HG02870 (cell line): ENCODE data around the gene ANKZF1.
A peak's percentile ranks its signal among the peaks of the same experiment; 100 is the strongest.
"Not testable (repeated sequence)": the region's sequence is repeated elsewhere in the genome, so short reads cannot be mapped to it uniquely, and the experiment has no call there.

ENCODE experiments used
- ATAC-seq: cut with Tn5 transposase; IDR thresholded peaks from one replicate; pipeline ENCODE4 v1.9.1; 2021; ENCODE audit warnings: mild to moderate bottlenecking, moderate library complexity; ENCODE audit not compliant: unreplicated experiment

ANKZF1 gene

GRCh38 chr2:219253753-219254589 is 24.4 kb downstream of the ANKZF1 start, which contains the start of gene TUBA4A:
Gene TUBA4A, minus strand, starts transcription at chr2:219253918. Its CDS starts 60 bp downstream, at chr2:219253858.
- ATAC-seq: peak; percentile 60

GRCh38 chr2:219254590-219255201 is 25.1 kb downstream of the ANKZF1 start:
- peak; percentile 23 for ATAC-seq

GRCh38 chr2:219258942-219259341 is 29.3 kb downstream of the ANKZF1 start:
- ATAC-seq: not testable (repeated sequence)

GRCh38 chr2:219261024-219261855 is 31.6 kb downstream of the ANKZF1 start:
- ATAC-seq: no peak

DNA sequence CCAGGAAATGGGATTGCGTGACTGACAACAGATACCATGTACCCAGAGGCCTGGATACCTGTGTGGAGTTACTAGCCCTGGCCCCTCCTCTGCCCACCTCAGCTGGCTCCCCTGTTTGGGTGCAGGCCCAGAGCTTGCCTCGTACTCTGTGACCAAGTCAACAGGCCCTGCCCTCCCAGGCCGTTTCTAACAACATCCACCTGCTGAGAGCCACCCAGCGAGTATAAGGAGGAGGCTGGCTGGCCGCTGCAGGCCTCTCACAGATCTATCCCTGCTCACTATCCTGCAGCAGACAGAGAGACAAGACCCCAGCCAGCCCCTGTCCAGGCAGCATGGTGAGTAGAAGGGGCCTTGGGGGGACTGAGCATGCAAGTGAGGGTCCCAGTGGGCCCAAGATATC is 36.6 kb downstream of the ANKZF1 start:
- no peak for ATAC-seq

- no peak for ATAC-seq
Measured at GRCh38 chr2:219266886-219267285, 37.3 kb downstream of the ANKZF1 start.

- ATAC-seq: no peak
Measured at GRCh38 chr2:219268294-219268693, 38.7 kb downstream of the ANKZF1 start.

- ATAC-seq: no peak
Measured at GRCh38 chr2:219269362-219270054, 39.9 kb downstream of the ANKZF1 start.

- no peak for ATAC-seq
Measured at GRCh38 chr2:219270055-219270372, 40.4 kb downstream of the ANKZF1 start.

GRCh38 chr2:219271021-219271420 is 41.4 kb downstream of the ANKZF1 start:
- ATAC-seq: no peak

- ATAC-seq: no peak
Measured at GRCh38 chr2:219272356-219272755, 42.8 kb downstream of the ANKZF1 start.

DNA sequence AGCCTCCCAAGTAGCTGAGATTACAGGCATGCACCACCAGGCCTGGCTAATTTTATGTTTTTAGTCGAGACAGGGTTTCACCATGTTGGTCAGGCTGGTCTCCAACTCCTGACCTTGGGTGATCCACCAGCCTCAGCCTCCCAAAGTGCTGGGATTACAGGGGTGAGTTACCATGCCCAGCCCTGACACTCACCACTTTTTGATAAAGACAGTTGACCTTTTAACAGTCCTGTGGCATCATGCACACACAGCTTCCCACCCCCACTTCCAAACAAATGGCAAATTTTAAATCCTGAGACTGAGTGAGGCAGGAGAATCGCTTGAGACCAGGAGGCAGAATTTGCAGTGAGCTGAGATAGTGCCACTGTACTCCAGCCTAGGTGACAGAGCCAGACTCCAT is 43.4 kb downstream of the ANKZF1 start:
- ATAC-seq: no peak

GRCh38 chr2:219273937-219274336 is 44.3 kb downstream of the ANKZF1 start:
- no peak for ATAC-seq

DNA sequence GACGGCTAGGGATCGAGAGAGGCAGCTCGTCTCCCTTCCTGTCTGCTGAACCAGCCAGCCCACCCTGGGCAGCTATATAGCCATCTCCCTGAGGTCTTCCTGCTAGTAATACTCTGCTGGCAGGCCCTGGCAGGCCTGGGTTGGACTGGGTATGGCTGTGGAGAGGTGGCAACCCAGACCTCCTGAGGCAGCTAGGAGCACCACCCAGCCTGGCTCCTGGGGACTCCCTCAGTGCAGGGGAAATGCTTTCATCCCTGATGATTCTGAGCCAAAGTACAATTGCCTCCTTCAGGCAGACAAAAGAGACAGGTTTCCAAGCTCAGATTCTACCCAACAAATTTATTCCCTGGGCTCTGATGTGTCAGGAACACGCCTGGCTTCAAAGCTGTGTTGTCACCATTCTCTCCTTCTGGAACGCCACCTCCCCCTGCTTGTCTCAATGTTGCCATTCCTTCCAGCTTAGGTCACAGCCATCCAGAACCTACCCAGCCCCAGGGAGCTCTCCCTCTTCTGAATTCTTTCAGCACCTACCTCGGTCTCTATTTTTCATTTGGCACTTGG is 44.8 kb downstream of the ANKZF1 start:
- ATAC-seq: no peak

DNA sequence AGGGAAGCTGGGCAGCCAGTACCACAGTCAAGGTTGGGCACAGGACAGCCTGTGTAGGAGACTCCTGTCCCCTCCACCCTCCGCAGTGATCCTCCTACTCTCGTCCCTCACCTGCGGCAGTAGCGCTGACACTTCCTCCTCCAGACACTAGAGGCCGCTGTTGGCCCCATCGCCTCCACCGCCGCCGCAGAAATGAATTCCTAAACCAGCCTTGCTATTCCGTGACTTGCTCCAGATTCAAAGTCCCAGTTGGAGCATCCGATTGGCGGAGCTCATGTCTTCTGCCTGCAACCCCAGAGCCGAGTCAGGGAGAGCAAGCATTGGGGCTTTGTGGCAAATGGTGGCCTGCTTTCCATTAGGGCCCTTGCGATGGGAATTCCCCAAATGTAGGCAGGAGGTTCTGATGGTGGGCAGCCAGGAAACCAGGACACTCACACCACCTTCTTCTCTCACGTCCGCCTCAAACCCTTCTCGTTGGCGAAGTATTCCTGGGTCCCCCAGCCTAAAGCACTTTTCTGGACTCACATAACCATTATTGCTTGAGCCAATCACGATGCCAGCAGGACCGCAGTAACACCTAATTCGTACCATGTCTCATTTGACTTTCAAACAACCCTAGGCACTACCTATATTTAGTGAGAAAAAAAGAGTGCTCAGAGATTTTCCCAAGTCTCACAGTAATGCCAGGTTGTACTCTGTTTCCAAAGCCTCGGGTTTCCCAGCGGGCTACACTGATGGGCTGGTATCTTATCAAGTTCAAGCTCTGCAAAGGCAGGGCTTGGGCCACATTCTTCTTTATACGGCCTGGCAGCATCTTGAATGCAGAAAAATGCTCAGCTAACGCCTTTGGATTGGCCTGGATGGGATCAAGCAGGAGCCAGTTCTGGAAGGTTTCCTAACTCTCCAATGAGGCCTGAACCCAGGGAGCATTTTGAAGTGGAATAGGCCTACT is 48.4 kb downstream of the ANKZF1 start:
- peak; percentile 26 for ATAC-seq

DNA sequence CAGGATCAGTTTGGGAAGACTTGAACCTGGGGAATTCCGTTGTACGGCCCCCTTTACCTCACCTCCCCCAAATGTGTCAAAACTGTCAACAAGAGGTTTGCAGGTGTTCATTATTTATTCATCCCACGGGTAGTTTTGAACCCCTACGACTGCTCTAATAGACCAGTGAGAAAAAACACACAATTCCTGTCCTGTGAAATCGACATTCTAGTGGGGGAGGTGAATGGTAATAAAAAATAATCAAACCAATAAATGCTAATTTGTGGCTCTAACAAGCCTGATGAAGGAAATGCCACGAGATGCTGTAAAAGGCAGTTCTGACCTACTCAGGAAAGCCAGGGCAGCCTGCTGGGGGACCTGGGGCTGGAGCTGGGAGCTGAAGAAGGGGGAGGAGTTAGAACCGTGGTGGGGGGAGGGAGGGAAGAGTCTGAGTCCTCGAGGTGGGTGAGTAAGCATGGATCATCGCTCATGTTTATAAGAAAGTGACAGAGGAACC is 49.1 kb downstream of the ANKZF1 start:
- no peak for ATAC-seq

DNA sequence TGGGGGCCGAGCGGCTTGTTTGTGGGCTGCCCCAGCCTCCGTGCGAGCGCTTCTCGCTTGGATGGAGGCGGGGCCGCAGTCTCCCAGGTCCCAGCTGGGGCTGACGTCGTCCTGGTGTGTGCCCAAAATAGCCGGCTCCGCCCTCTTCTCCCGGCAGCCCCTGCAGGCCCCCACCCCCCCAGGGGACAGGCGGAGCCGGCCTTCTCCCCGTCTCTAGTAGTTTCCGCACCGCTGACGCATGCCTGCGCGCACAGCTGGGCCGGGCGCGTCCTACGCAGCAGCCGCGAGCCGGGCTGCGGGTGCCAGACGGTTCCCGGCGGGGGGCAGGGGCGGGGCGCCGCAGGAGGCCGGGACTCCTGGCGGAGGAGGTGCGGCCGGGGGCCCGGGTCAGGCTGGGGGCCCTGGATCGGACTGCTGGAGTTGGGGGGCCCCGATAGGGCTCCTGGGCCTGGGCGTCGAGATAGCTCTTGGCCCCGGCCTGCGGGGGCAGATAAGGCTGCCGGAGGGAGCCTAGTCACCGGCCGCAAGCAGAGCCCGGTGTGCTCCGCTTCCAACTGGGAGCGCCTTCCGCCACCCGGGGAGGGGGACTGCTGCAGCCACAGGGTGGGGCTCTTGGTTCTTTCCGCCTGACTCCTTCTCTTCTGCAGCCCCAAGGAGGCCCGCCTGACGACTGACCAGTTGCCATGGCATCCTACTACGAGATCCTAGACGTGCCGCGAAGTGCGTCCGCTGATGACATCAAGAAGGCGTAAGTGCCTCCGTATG is 49.7 kb downstream of the ANKZF1 start, which contains the start of gene DNAJB2:
DNAJB2 (plus strand) TSS at position 216 of the 765 bp plus-strand sequence; CDS start at position 684, 468 bp downstream.
- ATAC-seq: peak; percentile 86

GRCh38 chr2:219279916-219280516 is 50.4 kb downstream of the ANKZF1 start:
- no peak for ATAC-seq
